ENCODE measurements around the gene ZMAT2. TPM values are rescaled to one million over a fixed set of nuclear protein-coding genes. Genes with fewer than 3 reads are reported as not detected.

Gene ZMAT2
- total and polyA plus RNA-seq, 12 donors = 27.9 to 73.4 (median 34.4) TPM

DNA sequence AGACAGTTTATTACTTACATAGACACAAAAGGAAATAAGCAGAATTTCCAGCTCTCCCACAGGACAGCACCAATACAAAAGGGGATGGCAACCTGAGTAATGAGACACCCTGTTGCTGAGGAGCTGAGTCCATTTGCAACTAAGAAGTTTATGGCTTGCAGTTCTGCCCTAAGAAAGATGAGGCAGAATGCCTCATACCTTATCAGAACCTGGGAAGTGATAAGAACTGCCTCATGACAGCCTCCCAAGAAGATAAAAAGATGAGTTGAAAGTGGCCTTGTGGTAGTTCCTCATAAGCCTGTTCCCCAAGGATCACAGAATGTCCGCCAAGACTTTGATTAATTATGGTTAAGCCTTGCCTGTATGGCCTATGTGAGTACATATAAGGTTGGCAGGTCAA lies 41.7 kb downstream of the ZMAT2 start:
- WGBS, 2 donors = 58 to 63% methylated on average over 1 of the region's 1 CpG
- Histone ChIP-seq H3K9me3 (peaks cover 0 to 53% (median 6%) of the 10 kb centered on the region in 11 donors), H3K36me3 (no peaks in the 10 kb centered on the region), H3K4me1 (no peaks in the 10 kb centered on the region), H3K27me3 (peaks cover 0 to 20% (median 5%) of the 10 kb centered on the region in 7 donors), H3K4me3 (no peak overlapping the region), H3K27ac (no peak overlapping the region)
- intact Hi-C loops (cut with DNase I) = no loop called here
- DNase-seq = no peak
- TF ChIP-seq, protein P1, sequence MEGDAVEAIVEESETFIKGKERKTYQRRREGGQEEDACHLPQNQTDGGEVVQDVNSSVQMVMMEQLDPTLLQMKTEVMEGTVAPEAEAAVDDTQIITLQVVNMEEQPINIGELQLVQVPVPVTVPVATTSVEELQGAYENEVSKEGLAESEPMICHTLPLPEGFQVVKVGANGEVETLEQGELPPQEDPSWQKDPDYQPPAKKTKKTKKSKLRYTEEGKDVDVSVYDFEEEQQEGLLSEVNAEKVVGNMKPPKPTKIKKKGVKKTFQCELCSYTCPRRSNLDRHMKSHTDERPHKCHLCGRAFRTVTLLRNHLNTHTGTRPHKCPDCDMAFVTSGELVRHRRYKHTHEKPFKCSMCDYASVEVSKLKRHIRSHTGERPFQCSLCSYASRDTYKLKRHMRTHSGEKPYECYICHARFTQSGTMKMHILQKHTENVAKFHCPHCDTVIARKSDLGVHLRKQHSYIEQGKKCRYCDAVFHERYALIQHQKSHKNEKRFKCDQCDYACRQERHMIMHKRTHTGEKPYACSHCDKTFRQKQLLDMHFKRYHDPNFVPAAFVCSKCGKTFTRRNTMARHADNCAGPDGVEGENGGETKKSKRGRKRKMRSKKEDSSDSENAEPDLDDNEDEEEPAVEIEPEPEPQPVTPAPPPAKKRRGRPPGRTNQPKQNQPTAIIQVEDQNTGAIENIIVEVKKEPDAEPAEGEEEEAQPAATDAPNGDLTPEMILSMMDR (IDR thresholded peaks at IDR 0.05) = no peak
- ATAC-seq = no peak

DNA sequence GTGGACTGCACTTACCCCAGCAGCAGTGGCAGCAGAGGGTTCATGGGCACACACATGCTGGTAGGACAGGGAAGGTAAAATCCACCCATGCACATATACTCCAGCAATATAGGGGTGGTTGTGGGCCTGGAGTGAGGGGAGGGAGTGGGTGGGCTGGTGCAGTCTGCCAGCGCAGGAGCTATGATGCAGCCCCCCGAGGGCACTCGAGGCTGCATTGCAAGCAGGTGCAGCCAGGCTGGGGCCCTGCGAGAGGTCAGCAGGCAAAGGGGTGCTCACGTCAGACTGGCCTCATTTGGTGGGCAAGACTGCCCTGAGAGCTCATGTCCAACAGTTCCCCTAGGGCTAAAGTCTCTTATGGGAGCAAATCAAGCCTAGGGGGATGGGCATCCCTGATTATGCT lies 53.3 kb downstream of the ZMAT2 start:
- Histone ChIP-seq H3K36me3 (no peaks in the 10 kb centered on the region), H3K4me1 (no peaks in the 10 kb centered on the region), H3K4me3 (no peak overlapping the region), H3K27ac (no peak overlapping the region), H3K9me3 (peaks cover 0 to 100% (median 49%) of the 10 kb centered on the region in 11 donors), H3K27me3 (no peaks in the 10 kb centered on the region)
- intact Hi-C loops (cut with DNase I) = no loop called here
- DNase-seq (no peak), ATAC-seq (no peak)
- TF ChIP-seq, protein P1 (IDR thresholded peaks at IDR 0.05) = no peak
- WGBS, 2 donors = 76 to 90% methylated on average over 5 of the region's 5 CpGs

Other genes with a start within 250 kb of the ZMAT2 start
- gene EIF4EBP3, start 152.8 kb upstream of the ZMAT2 start, total RNA-seq = 10 to 100 TPM in 9 of 10 donors, 1 to 10 TPM in 1; 9.2 to 36.5 (median 21.5) TPM
- 10 to 100 TPM; 14.3 to 46.1 TPM for gene EIF4EBP3, start 152.8 kb upstream of the ZMAT2 start, polyA plus RNA-seq
- 10 to 100 TPM; 22.7 to 42.2 (median 32.5) TPM for gene SRA1, start 143.0 kb upstream of the ZMAT2 start, total RNA-seq
- 10 to 100 TPM; 29.8 to 35.8 TPM for gene SRA1, start 143.0 kb upstream of the ZMAT2 start, polyA plus RNA-seq
- gene APBB3, start 135.8 kb upstream of the ZMAT2 start, total RNA-seq = 10 to 100 TPM in 9 of 10 donors, 1 to 10 TPM in 1; 8.0 to 18.7 (median 13.3) TPM
- 10 to 100 TPM in 1 of 2 donors, 1 to 10 TPM in 1; 6.9 to 31.3 TPM for gene APBB3, start 135.8 kb upstream of the ZMAT2 start, polyA plus RNA-seq
- 100 to 1,000 TPM in 1 of 10 donors, 10 to 100 TPM in 9; 69.7 to 105 (median 80.6) TPM for gene SLC35A4, start 135.6 kb upstream of the ZMAT2 start, total RNA-seq
- 10 to 100 TPM; 33.9 to 58.0 TPM for gene SLC35A4, start 135.6 kb upstream of the ZMAT2 start, polyA plus RNA-seq
- gene CD14, start 67.3 kb upstream of the ZMAT2 start, total RNA-seq = 100 to 1,000 TPM in 1 of 10 donors, 10 to 100 TPM in 9; 10.8 to 137 (median 20.3) TPM
- gene CD14, start 67.3 kb upstream of the ZMAT2 start, polyA plus RNA-seq = 10 to 100 TPM; 14.0 to 30.1 TPM
- gene TMCO6, start 61.0 kb upstream of the ZMAT2 start, total RNA-seq = 1 to 10 TPM; 1.6 to 5.2 (median 3.2) TPM
- 1 to 10 TPM; 6.2 to 7.9 TPM for gene TMCO6, start 61.0 kb upstream of the ZMAT2 start, polyA plus RNA-seq
- 100 to 1,000 TPM in 9 of 10 donors, 10 to 100 TPM in 1; 96.8 to 150 (median 119) TPM for gene NDUFA2, start 52.8 kb upstream of the ZMAT2 start, total RNA-seq
- gene NDUFA2, start 52.8 kb upstream of the ZMAT2 start, polyA plus RNA-seq = 100 to 1,000 TPM; 291 to 569 TPM
- 10 to 100 TPM; 67.5 to 88.5 (median 74.3) TPM for gene IK, start 52.6 kb upstream of the ZMAT2 start, total RNA-seq
- 10 to 100 TPM; 43.0 to 77.7 TPM for gene IK, start 52.6 kb upstream of the ZMAT2 start, polyA plus RNA-seq
- 10 to 100 TPM; 10.5 to 14.5 (median 12.2) TPM for gene WDR55, start 35.5 kb upstream of the ZMAT2 start, total RNA-seq
- gene WDR55, start 35.5 kb upstream of the ZMAT2 start, polyA plus RNA-seq = 10 to 100 TPM; 12.2 to 15.7 TPM
- under 1 TPM in 9 of 10 donors, not detected in 1; 0.17 to 0.60 (median 0.30) TPM for gene DND1, start 26.9 kb upstream of the ZMAT2 start, total RNA-seq
- gene DND1, start 26.9 kb upstream of the ZMAT2 start, polyA plus RNA-seq = 1 to 10 TPM in 1 of 2 donors, under 1 TPM in 1; 0.81 to 2.0 TPM
- 10 to 100 TPM; 30.3 to 41.8 (median 35.8) TPM for gene HARS1, start 9.1 kb upstream of the ZMAT2 start, total RNA-seq
- gene HARS1, start 9.1 kb upstream of the ZMAT2 start, polyA plus RNA-seq = 10 to 100 TPM; 52.7 to 53.2 TPM
- 10 to 100 TPM; 23.3 to 37.3 (median 30.0) TPM for gene HARS2, start 9.0 kb upstream of the ZMAT2 start, total RNA-seq
- gene HARS2, start 9.0 kb upstream of the ZMAT2 start, polyA plus RNA-seq = 10 to 100 TPM; 19.2 to 24.9 TPM
- gene PCDHA1, start 85.7 kb downstream of the ZMAT2 start, total RNA-seq = under 1 TPM in 1 of 10 donors, not detected in 9; 0.09 TPM
- under 1 TPM in 1 of 2 donors, not detected in 1; 0.07 TPM for gene PCDHA1, start 85.7 kb downstream of the ZMAT2 start, polyA plus RNA-seq
- under 1 TPM in 2 of 10 donors, not detected in 8; 0.07 to 0.17 TPM for gene PCDHA2, start 94.4 kb downstream of the ZMAT2 start, total RNA-seq
- gene PCDHA2, start 94.4 kb downstream of the ZMAT2 start, polyA plus RNA-seq = not detected
- under 1 TPM in 6 of 10 donors, not detected in 4; 0.07 to 0.17 (median 0.11) TPM for gene PCDHA3, start 100.6 kb downstream of the ZMAT2 start, total RNA-seq
- gene PCDHA3, start 100.6 kb downstream of the ZMAT2 start, polyA plus RNA-seq = under 1 TPM in 1 of 2 donors, not detected in 1; 0.03 TPM
- gene PCDHA4, start 106.6 kb downstream of the ZMAT2 start, total RNA-seq = under 1 TPM in 7 of 10 donors, not detected in 3; 0.07 to 0.21 (median 0.08) TPM
- under 1 TPM in 1 of 2 donors, not detected in 1; 0.01 TPM for gene PCDHA4, start 106.6 kb downstream of the ZMAT2 start, polyA plus RNA-seq
- gene PCDHA5, start 121.2 kb downstream of the ZMAT2 start, total RNA-seq = under 1 TPM in 4 of 10 donors, not detected in 6; 0.07 to 0.11 (median 0.08) TPM
- not detected for gene PCDHA5, start 121.2 kb downstream of the ZMAT2 start, polyA plus RNA-seq
- gene PCDHA6, start 127.5 kb downstream of the ZMAT2 start, total RNA-seq = under 1 TPM in 3 of 10 donors, not detected in 7; 0.14 to 0.31 (median 0.18) TPM
- not detected for gene PCDHA6, start 127.5 kb downstream of the ZMAT2 start, polyA plus RNA-seq
- under 1 TPM in 3 of 10 donors, not detected in 7; 0.07 to 0.15 (median 0.11) TPM for gene PCDHA7, start 133.8 kb downstream of the ZMAT2 start, total RNA-seq
- under 1 TPM in 1 of 2 donors, not detected in 1; 0.01 TPM for gene PCDHA7, start 133.8 kb downstream of the ZMAT2 start, polyA plus RNA-seq
- under 1 TPM in 2 of 10 donors, not detected in 8; 0.04 to 0.13 TPM for gene PCDHA8, start 140.7 kb downstream of the ZMAT2 start, total RNA-seq
- not detected for gene PCDHA8, start 140.7 kb downstream of the ZMAT2 start, polyA plus RNA-seq
- under 1 TPM in 4 of 10 donors, not detected in 6; 0.05 to 0.15 (median 0.07) TPM for gene PCDHA9, start 147.9 kb downstream of the ZMAT2 start, total RNA-seq
- gene PCDHA9, start 147.9 kb downstream of the ZMAT2 start, polyA plus RNA-seq = not detected
- under 1 TPM in 7 of 10 donors, not detected in 3; 0.02 to 0.37 (median 0.07) TPM for gene PCDHA10, start 155.4 kb downstream of the ZMAT2 start, total RNA-seq
- under 1 TPM in 1 of 2 donors, not detected in 1; under 0.01 TPM for gene PCDHA10, start 155.4 kb downstream of the ZMAT2 start, polyA plus RNA-seq
- under 1 TPM in 1 of 10 donors, not detected in 9; 0.07 TPM for gene PCDHA11, start 168.5 kb downstream of the ZMAT2 start, total RNA-seq
- not detected for gene PCDHA11, start 168.5 kb downstream of the ZMAT2 start, polyA plus RNA-seq
- under 1 TPM in 1 of 10 donors, not detected in 9; 0.11 TPM for gene PCDHA12, start 174.9 kb downstream of the ZMAT2 start, total RNA-seq
- under 1 TPM in 1 of 2 donors, not detected in 1; 0.01 TPM for gene PCDHA12, start 174.9 kb downstream of the ZMAT2 start, polyA plus RNA-seq
- not detected for gene PCDHA13, start 181.7 kb downstream of the ZMAT2 start, total RNA-seq
- gene PCDHA13, start 181.7 kb downstream of the ZMAT2 start, polyA plus RNA-seq = not detected
- gene PCDHAC1, start 225.9 kb downstream of the ZMAT2 start, total RNA-seq = under 1 TPM in 6 of 10 donors, not detected in 4; 0.05 to 0.18 (median 0.09) TPM
- gene PCDHAC1, start 225.9 kb downstream of the ZMAT2 start, polyA plus RNA-seq = not detected